ENCODE results near the gene TENM4.
A peak's percentile ranks its signal among the peaks of the same experiment; 100 is the strongest.

Gene TENM4

DNA sequence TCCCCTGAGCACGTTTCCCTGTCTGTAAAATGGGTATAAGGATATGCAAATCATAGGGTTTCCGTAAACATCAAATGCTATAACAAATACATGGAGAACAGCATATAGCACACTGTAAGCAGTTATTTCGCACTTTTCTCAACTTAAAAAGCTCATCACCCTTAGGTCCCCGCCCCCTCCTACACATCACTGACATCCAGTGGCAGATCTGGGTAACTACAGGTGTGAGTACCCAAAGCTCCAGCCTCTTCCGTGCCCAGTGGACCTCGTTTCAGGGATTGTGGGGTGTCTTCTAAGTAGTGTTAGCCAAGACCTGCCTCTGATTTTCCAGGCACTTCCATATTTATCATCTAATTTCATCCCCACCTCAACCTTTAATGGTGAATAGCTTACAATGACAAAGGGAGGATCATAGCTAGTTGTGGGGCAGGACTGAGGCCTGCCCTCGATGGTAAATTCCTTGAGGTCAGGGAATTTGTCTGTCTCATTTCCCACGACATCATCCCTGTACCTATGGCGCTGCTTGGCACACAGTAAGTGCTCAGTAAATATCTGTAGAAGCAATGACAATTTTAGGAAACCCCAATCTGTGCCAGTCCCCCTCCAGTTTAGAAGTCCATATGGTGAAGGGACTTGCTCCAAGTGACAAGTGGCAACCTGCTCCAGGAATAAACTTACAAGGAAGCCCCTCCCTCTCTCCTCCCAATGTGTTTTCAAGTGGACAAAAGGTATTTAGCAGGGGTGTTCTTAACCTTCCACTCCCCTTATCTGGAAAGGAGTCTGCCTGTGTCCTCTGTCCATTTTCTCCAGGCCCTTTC is 340.5 kb downstream of the TENM4 start:
- Histone ChIP-seq H3F3A (ENCODE audit: control insufficient read depth, insufficient read depth) (no peaks in the 10 kb centered on the region), H3K27ac (ENCODE audit: low read depth, low read length) (no peak overlapping the region), H3K4me1 (ENCODE audit: control insufficient read depth, low read length) (no peaks in the 10 kb centered on the region), H3K79me2 (ENCODE audit: control insufficient read depth, low read length) (no peaks in the 10 kb centered on the region), H3K9me2 (replicated peaks; ENCODE audit: control insufficient read depth, low read length) (no peaks in the 10 kb centered on the region), H3K4me2 (ENCODE audit: low read length) (no peak overlapping the region), H3K9me3 (ENCODE audit: control insufficient read depth, insufficient read depth, low read length) (no peaks in the 10 kb centered on the region), H3K4me3 (ENCODE audit: low read length) (no peak overlapping the region), H3K36me3 (ENCODE audit: control insufficient read depth, low read length) (no peaks in the 10 kb centered on the region), H3K27me3 (ENCODE audit: control insufficient read depth, low read length) (no peaks in the 10 kb centered on the region), H4K20me1 (ENCODE audit: control insufficient read depth, insufficient read depth, low read depth, low read length) (no peaks in the 10 kb centered on the region)
- no peak for TF ChIP-seq EZH2phosphoT487 (IDR thresholded peaks at IDR 0.05; ENCODE audit: borderline replicate concordance, low read length)
- TF ChIP-seq, protein P1, sequence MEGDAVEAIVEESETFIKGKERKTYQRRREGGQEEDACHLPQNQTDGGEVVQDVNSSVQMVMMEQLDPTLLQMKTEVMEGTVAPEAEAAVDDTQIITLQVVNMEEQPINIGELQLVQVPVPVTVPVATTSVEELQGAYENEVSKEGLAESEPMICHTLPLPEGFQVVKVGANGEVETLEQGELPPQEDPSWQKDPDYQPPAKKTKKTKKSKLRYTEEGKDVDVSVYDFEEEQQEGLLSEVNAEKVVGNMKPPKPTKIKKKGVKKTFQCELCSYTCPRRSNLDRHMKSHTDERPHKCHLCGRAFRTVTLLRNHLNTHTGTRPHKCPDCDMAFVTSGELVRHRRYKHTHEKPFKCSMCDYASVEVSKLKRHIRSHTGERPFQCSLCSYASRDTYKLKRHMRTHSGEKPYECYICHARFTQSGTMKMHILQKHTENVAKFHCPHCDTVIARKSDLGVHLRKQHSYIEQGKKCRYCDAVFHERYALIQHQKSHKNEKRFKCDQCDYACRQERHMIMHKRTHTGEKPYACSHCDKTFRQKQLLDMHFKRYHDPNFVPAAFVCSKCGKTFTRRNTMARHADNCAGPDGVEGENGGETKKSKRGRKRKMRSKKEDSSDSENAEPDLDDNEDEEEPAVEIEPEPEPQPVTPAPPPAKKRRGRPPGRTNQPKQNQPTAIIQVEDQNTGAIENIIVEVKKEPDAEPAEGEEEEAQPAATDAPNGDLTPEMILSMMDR (IDR thresholded peaks at IDR 0.05; ENCODE audit: low read depth, low read length, poor library complexity, severe bottlenecking) = peak; percentile 68

DNA sequence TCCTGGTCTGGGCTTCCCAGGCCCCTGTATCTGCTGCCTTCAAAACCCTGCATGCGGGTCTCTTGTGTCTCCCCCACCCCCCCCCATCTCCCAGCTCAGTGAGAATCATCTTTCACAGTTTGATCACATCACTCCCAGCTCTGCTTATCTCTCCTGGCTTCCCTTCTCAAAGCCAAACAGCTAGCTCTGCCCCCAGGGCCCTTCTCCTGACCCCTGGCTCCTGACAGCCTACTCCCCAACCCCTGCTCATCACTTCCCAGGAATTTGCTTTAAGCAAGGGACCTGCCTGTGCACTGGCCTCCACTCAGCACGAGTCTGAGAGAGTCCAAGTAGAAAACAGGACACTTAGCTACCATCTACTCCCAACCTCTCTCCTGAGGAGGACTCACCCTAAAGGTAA is 342.7 kb downstream of the TENM4 start:
- Histone ChIP-seq H3K36me3 (ENCODE audit: control insufficient read depth, low read length) (no peaks in the 10 kb centered on the region), H3K9me3 (ENCODE audit: control insufficient read depth, insufficient read depth, low read length) (no peaks in the 10 kb centered on the region), H4K20me1 (ENCODE audit: control insufficient read depth, insufficient read depth, low read depth, low read length) (no peaks in the 10 kb centered on the region), H3K4me2 (ENCODE audit: low read length) (no peak overlapping the region), H3K79me2 (ENCODE audit: control insufficient read depth, low read length) (no peaks in the 10 kb centered on the region), H3F3A (ENCODE audit: control insufficient read depth, insufficient read depth) (no peaks in the 10 kb centered on the region), H3K4me1 (ENCODE audit: control insufficient read depth, low read length) (no peaks in the 10 kb centered on the region), H3K27ac (ENCODE audit: low read depth, low read length) (no peak overlapping the region), H3K27me3 (ENCODE audit: control insufficient read depth, low read length) (no peaks in the 10 kb centered on the region), H3K9me2 (replicated peaks; ENCODE audit: control insufficient read depth, low read length) (no peaks in the 10 kb centered on the region), H3K4me3 (ENCODE audit: low read length) (no peak overlapping the region)
- TF ChIP-seq EZH2phosphoT487 (IDR thresholded peaks at IDR 0.05; ENCODE audit: borderline replicate concordance, low read length) = no peak
- TF ChIP-seq, protein P1 (IDR thresholded peaks at IDR 0.05; ENCODE audit: low read depth, low read length, poor library complexity, severe bottlenecking) = no peak

DNA sequence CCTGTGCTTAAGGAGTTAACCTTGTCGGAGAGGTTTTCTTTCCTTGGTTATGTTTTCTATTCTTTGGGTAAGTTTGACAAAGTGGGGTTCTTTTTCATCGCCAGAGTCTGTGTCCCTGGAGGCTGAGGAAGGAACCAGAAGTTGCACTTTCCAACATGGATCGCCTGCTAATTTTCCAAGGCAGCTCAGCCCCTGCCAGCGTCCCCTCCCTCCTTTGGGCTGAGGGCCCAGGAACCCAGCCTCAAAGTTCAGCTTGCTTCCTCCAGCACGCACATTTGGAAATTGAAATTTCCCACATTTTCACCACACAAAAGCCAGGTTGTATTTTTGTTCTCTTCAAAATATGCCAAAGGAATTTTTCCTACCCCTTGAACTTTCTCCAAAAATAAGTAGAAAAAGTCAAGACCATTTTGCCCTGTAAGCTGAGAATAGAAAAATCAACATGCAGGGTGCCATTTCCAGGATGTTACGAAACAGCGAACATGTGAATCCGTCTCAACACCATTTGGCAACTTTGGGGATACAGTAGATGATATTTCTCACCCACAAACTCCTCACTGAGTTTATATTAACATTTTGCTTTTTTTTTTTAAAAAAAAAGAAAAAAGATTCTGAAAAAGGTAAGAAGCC is 343.5 kb downstream of the TENM4 start:
- TF ChIP-seq, protein P1 (IDR thresholded peaks at IDR 0.05; ENCODE audit: low read depth, low read length, poor library complexity, severe bottlenecking) = no peak
- Histone ChIP-seq H3K79me2 (ENCODE audit: control insufficient read depth, low read length) (no peaks in the 10 kb centered on the region), H3K4me2 (ENCODE audit: low read length) (no peak overlapping the region), H3K27me3 (ENCODE audit: control insufficient read depth, low read length) (no peaks in the 10 kb centered on the region), H4K20me1 (ENCODE audit: control insufficient read depth, insufficient read depth, low read depth, low read length) (no peaks in the 10 kb centered on the region), H3K9me3 (ENCODE audit: control insufficient read depth, insufficient read depth, low read length) (no peaks in the 10 kb centered on the region), H3K4me3 (ENCODE audit: low read length) (no peak overlapping the region), H3K4me1 (ENCODE audit: control insufficient read depth, low read length) (no peaks in the 10 kb centered on the region), H3K36me3 (ENCODE audit: control insufficient read depth, low read length) (no peaks in the 10 kb centered on the region), H3K27ac (ENCODE audit: low read depth, low read length) (no peak overlapping the region), H3F3A (ENCODE audit: control insufficient read depth, insufficient read depth) (no peaks in the 10 kb centered on the region), H3K9me2 (replicated peaks; ENCODE audit: control insufficient read depth, low read length) (no peaks in the 10 kb centered on the region)

Data from DOHH2 (cell line).